Measurements from ENCODE around the gene SMPD3. TPM values are rescaled to one million over a fixed set of nuclear protein-coding genes. Genes with fewer than 3 reads are reported as not detected.
"Not testable (repeated sequence)": the region's sequence is repeated elsewhere in the genome, so short reads cannot be mapped to it uniquely, and the experiment has no call there.

Gene SMPD3
- 100 to 1,000 TPM in 1 of 4 donors, 10 to 100 TPM in 3; 51.1 to 168 (median 68.9) TPM for total RNA-seq

DNA sequence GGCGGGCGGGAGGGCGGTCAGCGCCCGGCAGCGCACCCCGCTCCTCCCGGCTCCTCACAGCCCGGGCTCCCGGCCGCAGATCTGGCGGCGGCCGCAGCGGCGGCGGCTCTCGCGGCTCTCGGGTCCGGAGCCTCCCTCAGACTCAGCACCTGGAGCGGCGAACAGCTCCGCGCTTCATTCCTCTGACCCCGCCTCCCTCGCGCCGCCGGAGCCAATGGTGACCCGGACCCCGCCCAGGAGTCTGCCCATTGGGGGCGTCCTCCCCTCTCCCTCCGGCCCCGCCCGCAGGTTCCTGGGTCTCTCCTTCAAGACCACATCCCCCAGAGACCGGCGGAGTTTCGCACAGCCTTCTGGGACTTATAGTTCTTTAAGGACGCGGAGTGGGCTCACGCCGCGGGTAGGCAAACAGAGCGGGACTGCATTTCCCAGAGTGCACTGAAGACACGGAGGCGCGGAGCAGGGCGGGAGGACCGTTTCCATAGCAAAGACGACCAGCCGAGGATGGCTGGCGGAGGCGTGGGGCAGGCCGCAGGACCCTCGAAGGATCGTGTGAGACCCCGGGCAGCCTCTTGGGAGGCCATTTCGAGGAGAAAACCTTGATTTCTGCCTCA is at the start of gene SMPD3:
SMPD3 (minus strand) TSS at position 149 of the 611 bp plus-strand sequence. CDS start 76,327 bp downstream, outside the sequence.
- Histone ChIP-seq H3K27me3 (peaks cover 18% of the 10 kb centered on the region), H3K4me1 (peaks cover 11 to 24% (median 15%) of the 10 kb centered on the region in 4 donors), H3K9me3 (no peaks in the 10 kb centered on the region), H3K27ac (no peak within 1 kb of the TSS), H3K36me3 (no peaks in the 10 kb centered on the region), H3K4me3 (peak within 1 kb of the TSS; percentile 30 to 61 (median 38))
- in situ Hi-C loops (cut with MboI; ENCODE audit: low pct_ligation_motif_present in 1 of 4, low pct_unique_long_range_greater_than_20kb in 1 of 4, low sequenced_read_pairs in 3 of 4) = no loop called here
- DNase-seq = peak; percentile 97
- intact Hi-C loops (cut with DNase I; ENCODE audit: low total_unique reads) = no loop called here
- TF ChIP-seq POLR2A (IDR thresholded peaks at IDR 0.05) (no peak), EP300 (IDR thresholded peaks at IDR 0.05; ENCODE audit: low read depth) (no peak), POLR2AphosphoS5 (IDR thresholded peaks at IDR 0.05) (no peak)
- TF ChIP-seq, protein P1, sequence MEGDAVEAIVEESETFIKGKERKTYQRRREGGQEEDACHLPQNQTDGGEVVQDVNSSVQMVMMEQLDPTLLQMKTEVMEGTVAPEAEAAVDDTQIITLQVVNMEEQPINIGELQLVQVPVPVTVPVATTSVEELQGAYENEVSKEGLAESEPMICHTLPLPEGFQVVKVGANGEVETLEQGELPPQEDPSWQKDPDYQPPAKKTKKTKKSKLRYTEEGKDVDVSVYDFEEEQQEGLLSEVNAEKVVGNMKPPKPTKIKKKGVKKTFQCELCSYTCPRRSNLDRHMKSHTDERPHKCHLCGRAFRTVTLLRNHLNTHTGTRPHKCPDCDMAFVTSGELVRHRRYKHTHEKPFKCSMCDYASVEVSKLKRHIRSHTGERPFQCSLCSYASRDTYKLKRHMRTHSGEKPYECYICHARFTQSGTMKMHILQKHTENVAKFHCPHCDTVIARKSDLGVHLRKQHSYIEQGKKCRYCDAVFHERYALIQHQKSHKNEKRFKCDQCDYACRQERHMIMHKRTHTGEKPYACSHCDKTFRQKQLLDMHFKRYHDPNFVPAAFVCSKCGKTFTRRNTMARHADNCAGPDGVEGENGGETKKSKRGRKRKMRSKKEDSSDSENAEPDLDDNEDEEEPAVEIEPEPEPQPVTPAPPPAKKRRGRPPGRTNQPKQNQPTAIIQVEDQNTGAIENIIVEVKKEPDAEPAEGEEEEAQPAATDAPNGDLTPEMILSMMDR (IDR thresholded peaks at IDR 0.05) = peak in 1 of 5 experiments; percentile 21
- 5% methylated on average over 28 of the region's 59 CpGs; no CpG with 5 or more reads in 1 of the 2 donors for WGBS, 2 donors (ENCODE audit: low coverage in 1 of 2)

GRCh38 chr16:68496689-68497088 is 48.4 kb upstream of the SMPD3 start:
- TF ChIP-seq POLR2A (IDR thresholded peaks at IDR 0.05) (no peak), EP300 (IDR thresholded peaks at IDR 0.05; ENCODE audit: low read depth) (no peak), POLR2AphosphoS5 (IDR thresholded peaks at IDR 0.05) (no peak)
- TF ChIP-seq, protein P1 (IDR thresholded peaks at IDR 0.05) = no peak
- H3K4me3 ChIP-seq = no peak overlapping the region
- no peaks in the 10 kb centered on the region for H3K9me3 ChIP-seq
- in situ Hi-C loops (cut with MboI; ENCODE audit: low pct_ligation_motif_present in 1 of 4, low pct_unique_long_range_greater_than_20kb in 1 of 4, low sequenced_read_pairs in 3 of 4) (no loop called here), intact Hi-C loops (cut with DNase I; ENCODE audit: low total_unique reads) (no loop called here)
- no peak for DNase-seq
- no peaks in the 10 kb centered on the region for H3K27me3 ChIP-seq
- H3K27ac ChIP-seq = no peak overlapping the region
- H3K4me1 ChIP-seq = peaks cover 0 to 14% (median 9%) of the 10 kb centered on the region in 4 donors
- WGBS, 2 donors (ENCODE audit: low coverage in 1 of 2) = 78 to 80% methylated on average over 1 to 8 of the region's 8 CpGs
- H3K36me3 ChIP-seq = no peaks in the 10 kb centered on the region

DNA sequence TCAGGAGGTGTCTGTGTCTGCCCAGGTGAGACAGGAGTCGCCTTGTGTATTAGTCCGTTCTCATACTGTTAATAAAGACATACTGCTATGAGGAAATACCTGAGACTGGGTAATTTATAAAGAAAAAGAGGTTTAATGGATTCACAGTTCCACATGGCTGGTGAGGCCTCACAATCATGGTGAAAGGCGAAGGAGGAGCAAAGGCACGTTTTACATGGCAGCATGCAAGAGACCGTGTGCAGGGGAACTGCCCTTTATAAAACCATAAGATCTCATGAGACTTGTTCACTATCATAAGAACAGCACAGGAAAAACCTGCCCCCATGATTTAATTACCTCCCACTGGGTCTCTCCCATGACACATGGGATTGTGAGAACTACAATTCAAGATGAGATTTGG is 46.0 kb upstream of the SMPD3 start:
- H3K4me3 ChIP-seq; DNase-seq; intact Hi-C loops (cut with DNase I; ENCODE audit: low total_unique reads); H3K27ac ChIP-seq; H3K36me3 ChIP-seq; in situ Hi-C loops (cut with MboI; ENCODE audit: low pct_ligation_motif_present in 1 of 4, low pct_unique_long_range_greater_than_20kb in 1 of 4, low sequenced_read_pairs in 3 of 4); H3K9me3 ChIP-seq; H3K27me3 ChIP-seq: not testable (repeated sequence)
- 92 to 93% methylated on average over 5 of the region's 5 CpGs for WGBS, 2 donors (ENCODE audit: low coverage in 1 of 2)
- peaks cover 3 to 27% (median 12%) of the 10 kb centered on the region in 4 donors for H3K4me1 ChIP-seq

- Histone ChIP-seq H3K4me1 (peaks cover 3 to 27% (median 12%) of the 10 kb centered on the region in 4 donors), H3K27me3 (no peaks in the 10 kb centered on the region), H3K4me3 (no peak overlapping the region), H3K27ac (no peak overlapping the region), H3K9me3 (no peaks in the 10 kb centered on the region), H3K36me3 (no peaks in the 10 kb centered on the region)
- TF ChIP-seq, protein P1 (IDR thresholded peaks at IDR 0.05) = no peak
- no peak for DNase-seq
- in situ Hi-C loops (cut with MboI; ENCODE audit: low pct_ligation_motif_present in 1 of 4, low pct_unique_long_range_greater_than_20kb in 1 of 4, low sequenced_read_pairs in 3 of 4) = no loop called here
- intact Hi-C loops (cut with DNase I; ENCODE audit: low total_unique reads) = no loop called here
- WGBS, 2 donors (ENCODE audit: low coverage in 1 of 2) = 89% methylated on average over 5 of the region's 5 CpGs; no CpG with 5 or more reads in 1 of the 2 donors
These were observed 45.2 kb upstream of the SMPD3 start for GRCh38 chr16:68493412-68494070.
